Naive thymus-derived CD4-positive, alpha-beta T cell (primary cell): Measurements from ENCODE around the gene RRP36. TPM values are rescaled to one million over a fixed set of nuclear protein-coding genes. Genes with fewer than 3 reads are reported as not detected.

Source experiments
- ATAC-seq: fragments of 150-1000 bp; cut with Tn5 transposase; 2 replicates; pipeline ENCODE4 v1.10.0; 2021; ENCODE audit warnings: mild to moderate bottlenecking, moderate library complexity
- CTCF ChIA-PET: fragments of 350-600 bp; sonication (Branson Sonifier 250); formaldehyde crosslinking; loops from one replicate; lab custom pipeline; 2021; ENCODE audit warnings: antibody characterized with exemption; lab: Charles Lee
- POLR2A ChIA-PET: fragments of 350-600 bp; sonication (Branson Sonifier 250); formaldehyde crosslinking; loops from one replicate; lab custom pipeline; 2021; ENCODE audit warnings: antibody characterized with exemption, inconsistent platforms; lab: Charles Lee
- DNase-seq, 9 donors: peaks; one replicate each; pipeline versions ENCODE4 v3.0.0 to v3.0.0-alpha.2; 2020 to 2022; ENCODE audit warnings: mixed read lengths in 1 of 9
- H3K27ac ChIP-seq: one replicate; pipeline ENCODE4 v1.7.0; 2013; ENCODE audit warnings: mild to moderate bottlenecking, low read depth, low read length, moderate library complexity
- H3K27me3 ChIP-seq, 2 donors: one replicate each; pipeline ENCODE4 v1.7.0; 2013; ENCODE audit warnings: low read length in 2 of 2, mild to moderate bottlenecking in 2 of 2, moderate library complexity in 2 of 2; ENCODE audit not compliant: control insufficient read depth in 2 of 2, insufficient read depth in 2 of 2
- H3K36me3 ChIP-seq, 3 experiments: 1 replicate in 2 of 3; 2 replicates in 1 of 3; pipeline ENCODE4 v1.7.0; 2013; ENCODE audit warnings: low read length in 3 of 3, mild to moderate bottlenecking in 3 of 3, moderate library complexity in 1 of 3; ENCODE audit not compliant: insufficient read depth in 3 of 3, control insufficient read depth in 2 of 3
- H3K4me1 ChIP-seq, 2 donors: one replicate each; pipeline ENCODE4 v1.7.0; 2013; ENCODE audit warnings: low read length in 2 of 2, mild to moderate bottlenecking in 2 of 2, moderate library complexity in 1 of 2; ENCODE audit not compliant: control insufficient read depth in 2 of 2, insufficient read depth in 2 of 2
- H3K4me3 ChIP-seq: 2 replicates; pipeline ENCODE4 v1.7.0; 2013; ENCODE audit warnings: mild to moderate bottlenecking, low read length
- H3K9me3 ChIP-seq, 3 experiments: 1 replicate in 2 of 3; 2 replicates in 1 of 3; pipeline ENCODE4 v1.7.0; 2013; ENCODE audit warnings: low read length in 3 of 3; ENCODE audit not compliant: control insufficient read depth in 2 of 3
- H3K27ac Mint-ChIP-seq, 9 donors: one replicate each; pipeline ENCODE4 v1.8.0; 2020 to 2022; ENCODE audit warnings: mixed read lengths in 9 of 9, mild to moderate bottlenecking in 8 of 9, moderate library complexity in 5 of 9, inconsistent platforms in 2 of 9
- H3K27me3 Mint-ChIP-seq, 5 donors: one replicate each; pipeline ENCODE4 v1.8.0; 2021 to 2022; ENCODE audit warnings: mixed read lengths in 5 of 5, mild to moderate bottlenecking in 1 of 5
- H3K36me3 Mint-ChIP-seq, 5 donors: one replicate each; pipeline ENCODE4 v1.8.0; 2020 to 2022; ENCODE audit warnings: mixed read lengths in 5 of 5, mild to moderate bottlenecking in 3 of 5, inconsistent platforms in 1 of 5
- H3K4me1 Mint-ChIP-seq, 7 donors: one replicate each; pipeline ENCODE4 v1.8.0; 2020 to 2022; ENCODE audit warnings: mixed read lengths in 7 of 7, mild to moderate bottlenecking in 3 of 7, inconsistent platforms in 1 of 7
- H3K4me3 Mint-ChIP-seq, 10 donors: one replicate each; pipeline ENCODE4 v1.8.0; 2020 to 2022; ENCODE audit warnings: mild to moderate bottlenecking in 10 of 10, mixed read lengths in 10 of 10, moderate library complexity in 6 of 10, inconsistent platforms in 2 of 10
- H3K9me3 Mint-ChIP-seq, 11 donors: one replicate each; pipeline ENCODE4 v1.8.0; 2020 to 2022; ENCODE audit warnings: mixed read lengths in 11 of 11, mild to moderate bottlenecking in 4 of 11, inconsistent platforms in 1 of 11, moderate library complexity in 1 of 11
- intact Hi-C, 2 donors: fragments of 100-400 bp; cut with micrococcal nuclease; formaldehyde crosslinking; loops; one replicate each; pipeline ENCODE4 v1.15.1; 2023
- polyA plus RNA-seq, 2 donors: library from polyadenylated mRNA; unstranded; fragments of 300-500 nt; fragmentation: Illumina TruSeq; gene quantifications; one replicate each; pipeline ENCODE4 v1.2.3, GENCODE V29; 2021
- total RNA-seq, 6 experiments: library from RNA in 5 of 6; stranded (reverse) in 5 of 6; gene quantifications; 1 replicate in 5 of 6; 2 replicates in 1 of 6; pipeline ENCODE4 v1.2.3 and lab custom pipeline; 2021 to 2026

The RRP36 gene
- total and polyA plus RNA-seq, 7 experiments from 2014 or later = 25.4 to 89.6 (median 49.1) TPM

GRCh38 chr6:43045371-43045930 is 24.0 kb downstream of the RRP36 start:
- ATAC-seq (no peak), DNase-seq (no peak)
- Mint-ChIP-seq H3K27me3 (no peaks in the 10 kb centered on the region), H3K4me1 (peaks cover under 1 to 7% (median 3%) of the 10 kb centered on the region in 7 donors), H3K4me3 (no peak overlapping the region), H3K36me3 (peaks cover 0 to 37% (median 7%) of the 10 kb centered on the region in 5 donors), H3K27ac (peak overlapping the region in 2 of 9 donors; percentile 52 to 62), H3K9me3 (no peaks in the 10 kb centered on the region)
- H3K4me3 ChIP-seq = no peak overlapping the region
- ChIA-PET CTCF (no interaction called here), POLR2A (interaction anchor here (1.1 kb wide), 1 partner anchor 8 kb away, joined by 6 read pairs; the partner anchor contains the start of gene CUL7)
- H3K27ac ChIP-seq = no peak overlapping the region
- intact Hi-C loops = no loop called here
- H3K36me3 ChIP-seq = peaks cover 0 to 73% (median 4%) of the 10 kb centered on the region in 3 experiments
- H3K4me1 ChIP-seq = no peaks in the 10 kb centered on the region
- no peaks in the 10 kb centered on the region for H3K9me3 ChIP-seq
- no peaks in the 10 kb centered on the region for H3K27me3 ChIP-seq

GRCh38 chr6:43047998-43048397 is 26.6 kb downstream of the RRP36 start:
- no peak for DNase-seq
- ChIA-PET CTCF (interaction anchor here (0.7 kb wide), 1 partner anchor 25 kb away, joined by 5 read pairs; no protein-coding TSS in a partner anchor), POLR2A (interaction anchor here (0.6 kb wide), 1 partner anchor 15 kb away, joined by 4 read pairs; no protein-coding TSS in a partner anchor)
- peaks cover 6% of the 10 kb centered on the region in 2 donors for H3K4me1 ChIP-seq
- peaks cover 20 to 30% (median 24%) of the 10 kb centered on the region in 7 donors for H3K4me1 Mint-ChIP-seq
- no peak overlapping the region for H3K27ac ChIP-seq
- no peak for ATAC-seq
- no peak overlapping the region for H3K4me3 ChIP-seq
- H3K27me3 ChIP-seq = no peaks in the 10 kb centered on the region
- H3K27ac Mint-ChIP-seq = no peak overlapping the region
- H3K36me3 ChIP-seq = peaks cover 0 to 59% (median 4%) of the 10 kb centered on the region in 3 experiments
- no peaks in the 10 kb centered on the region for H3K9me3 ChIP-seq
- no peaks in the 10 kb centered on the region for H3K9me3 Mint-ChIP-seq
- no peak overlapping the region for H3K4me3 Mint-ChIP-seq
- H3K36me3 Mint-ChIP-seq = peaks cover 0 to 30% (median 7%) of the 10 kb centered on the region in 5 donors
- H3K27me3 Mint-ChIP-seq = no peaks in the 10 kb centered on the region
- intact Hi-C loops = no loop called here

- no peaks in the 10 kb centered on the region for H3K27me3 Mint-ChIP-seq
- H3K27ac ChIP-seq = no peak overlapping the region
- peaks cover 8 to 13% of the 10 kb centered on the region in 2 donors for H3K4me1 ChIP-seq
- H3K9me3 Mint-ChIP-seq = no peaks in the 10 kb centered on the region
- H3K27ac Mint-ChIP-seq = peak overlapping the region in 5 of 9 donors; percentile 17 to 87 (median 73)
- H3K9me3 ChIP-seq = no peaks in the 10 kb centered on the region
- CTCF ChIA-PET = interaction anchor here (0.8 kb wide), 1 partner anchor 131 kb away, joined by 3 read pairs; the partner anchor contains the start of gene CUL9
- H3K4me1 Mint-ChIP-seq = peaks cover 29 to 45% (median 37%) of the 10 kb centered on the region in 7 donors
- H3K36me3 ChIP-seq = peaks cover 0 to 47% (median 4%) of the 10 kb centered on the region in 3 experiments
- DNase-seq (no peak), ATAC-seq (no peak)
- peak overlapping the region in 1 of 10 donors; percentile 56 for H3K4me3 Mint-ChIP-seq
- intact Hi-C loops = loop anchor here (5.0 to 10.0 kb wide), 3 partner anchors 464 to 1316 kb away; partner anchors contain the start of genes LRRC73 (in 1 of the 2), POLR1C (in 1 of the 2), TFEB (in 1 of the 2) and YIPF3 (in 1 of the 2)
- POLR2A ChIA-PET = interaction anchor here (1.2 kb wide), 1 partner anchor 9 kb away, joined by 4 read pairs; the partner anchor contains the start of genes KLC4 and MRPL2
- H3K4me3 ChIP-seq = no peak overlapping the region
- no peaks in the 10 kb centered on the region for H3K27me3 ChIP-seq
- peaks cover 0 to 33% (median 7%) of the 10 kb centered on the region in 5 donors for H3K36me3 Mint-ChIP-seq
These were observed 29.6 kb downstream of the RRP36 start for GRCh38 chr6:43050981-43051380.

GRCh38 chr6:43052225-43052841 is 30.9 kb downstream of the RRP36 start:
- Histone ChIP-seq H3K36me3 (peaks cover 0 to 37% (median 4%) of the 10 kb centered on the region in 3 experiments), H3K4me3 (peak overlapping the region; percentile 70), H3K27ac (peak overlapping the region; percentile 89), H3K4me1 (peaks cover 8 to 13% of the 10 kb centered on the region in 2 donors), H3K27me3 (no peaks in the 10 kb centered on the region), H3K9me3 (no peaks in the 10 kb centered on the region)
- no peak for DNase-seq
- Mint-ChIP-seq H3K4me1 (peaks cover 29 to 48% (median 37%) of the 10 kb centered on the region in 7 donors), H3K9me3 (no peaks in the 10 kb centered on the region), H3K4me3 (peak overlapping the region; percentile 86 to 99 (median 94)), H3K27me3 (no peaks in the 10 kb centered on the region), H3K36me3 (peaks cover 0 to 31% (median 7%) of the 10 kb centered on the region in 5 donors), H3K27ac (peak overlapping the region; percentile 92 to 99 (median 97))
- ChIA-PET POLR2A (interaction anchor here (1.0 to 4.3 kb wide), 5 partner anchors 15 to 123 kb away, joined by 3 to 34 read pairs (median 22); partner anchors contain the start of genes CNPY3, PEX6 and RRP36), CTCF (interaction anchor here (0.7 kb wide), 1 partner anchor 116 kb away, joined by 4 read pairs; no protein-coding TSS in a partner anchor)
- no peak for ATAC-seq
- intact Hi-C loops = loop anchor here (5.0 to 10.0 kb wide), 3 partner anchors 462 to 1318 kb away; partner anchors contain the start of genes LRRC73 (in 1 of the 2), POLR1C (in 1 of the 2), TFEB (in 1 of the 2) and YIPF3 (in 1 of the 2)

- Histone ChIP-seq H3K4me1 (peaks cover 8 to 17% of the 10 kb centered on the region in 2 donors), H3K9me3 (no peaks in the 10 kb centered on the region), H3K27ac (peak overlapping the region; percentile 89), H3K36me3 (peaks cover 0 to 39% (median 4%) of the 10 kb centered on the region in 3 experiments), H3K27me3 (no peaks in the 10 kb centered on the region), H3K4me3 (peak overlapping the region; percentile 70)
- H3K27ac Mint-ChIP-seq = peak overlapping the region; percentile 92 to 99 (median 97)
- ChIA-PET POLR2A (interaction anchor here (0.6 to 4.3 kb wide), 17 partner anchors 8 to 554 kb away, joined by 3 to 37 read pairs (median 4); partner anchors contain the start of genes CNPY3, KLHDC3, MEA1 and PEX6), CTCF (interaction anchor here (0.7 to 1.1 kb wide), 3 partner anchors 32 to 117 kb away, joined by 4 to 5 read pairs (median 4); partner anchors contain the start of gene RRP36)
- ATAC-seq (peak; percentile 22), DNase-seq (peak in 2 of 9 donors; percentile 8 to 30)
- H3K36me3 Mint-ChIP-seq = peaks cover 0 to 28% (median 7%) of the 10 kb centered on the region in 5 donors
- H3K4me3 Mint-ChIP-seq = peak overlapping the region; percentile 86 to 99 (median 94)
- intact Hi-C loops = loop anchor here (1.0 to 10.0 kb wide), 9 partner anchors 32 to 1318 kb away; partner anchors contain the start of genes CNPY3 (in 2 of the 2), KLHDC3 (in 2 of the 2), PEX6 (in 2 of the 2) and PPP2R5D (in 2 of the 2)
- H3K9me3 Mint-ChIP-seq = no peaks in the 10 kb centered on the region
- no peaks in the 10 kb centered on the region for H3K27me3 Mint-ChIP-seq
- H3K4me1 Mint-ChIP-seq = peaks cover 31 to 51% (median 43%) of the 10 kb centered on the region in 7 donors
These were observed 31.6 kb downstream of the RRP36 start for GRCh38 chr6:43052842-43053544.
